ENCODE data around the gene CTSH.

- TF ChIP-seq POLR2A (IDR thresholded peaks at IDR 0.05): no peak
- TF ChIP-seq, protein P1, sequence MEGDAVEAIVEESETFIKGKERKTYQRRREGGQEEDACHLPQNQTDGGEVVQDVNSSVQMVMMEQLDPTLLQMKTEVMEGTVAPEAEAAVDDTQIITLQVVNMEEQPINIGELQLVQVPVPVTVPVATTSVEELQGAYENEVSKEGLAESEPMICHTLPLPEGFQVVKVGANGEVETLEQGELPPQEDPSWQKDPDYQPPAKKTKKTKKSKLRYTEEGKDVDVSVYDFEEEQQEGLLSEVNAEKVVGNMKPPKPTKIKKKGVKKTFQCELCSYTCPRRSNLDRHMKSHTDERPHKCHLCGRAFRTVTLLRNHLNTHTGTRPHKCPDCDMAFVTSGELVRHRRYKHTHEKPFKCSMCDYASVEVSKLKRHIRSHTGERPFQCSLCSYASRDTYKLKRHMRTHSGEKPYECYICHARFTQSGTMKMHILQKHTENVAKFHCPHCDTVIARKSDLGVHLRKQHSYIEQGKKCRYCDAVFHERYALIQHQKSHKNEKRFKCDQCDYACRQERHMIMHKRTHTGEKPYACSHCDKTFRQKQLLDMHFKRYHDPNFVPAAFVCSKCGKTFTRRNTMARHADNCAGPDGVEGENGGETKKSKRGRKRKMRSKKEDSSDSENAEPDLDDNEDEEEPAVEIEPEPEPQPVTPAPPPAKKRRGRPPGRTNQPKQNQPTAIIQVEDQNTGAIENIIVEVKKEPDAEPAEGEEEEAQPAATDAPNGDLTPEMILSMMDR (IDR thresholded peaks at IDR 0.05): no peak
Observed at GRCh38 chr15:78878356-78878755, 66.5 kb downstream of the CTSH start.
